Measurements from ENCODE around the gene ONECUT3.

DNA sequence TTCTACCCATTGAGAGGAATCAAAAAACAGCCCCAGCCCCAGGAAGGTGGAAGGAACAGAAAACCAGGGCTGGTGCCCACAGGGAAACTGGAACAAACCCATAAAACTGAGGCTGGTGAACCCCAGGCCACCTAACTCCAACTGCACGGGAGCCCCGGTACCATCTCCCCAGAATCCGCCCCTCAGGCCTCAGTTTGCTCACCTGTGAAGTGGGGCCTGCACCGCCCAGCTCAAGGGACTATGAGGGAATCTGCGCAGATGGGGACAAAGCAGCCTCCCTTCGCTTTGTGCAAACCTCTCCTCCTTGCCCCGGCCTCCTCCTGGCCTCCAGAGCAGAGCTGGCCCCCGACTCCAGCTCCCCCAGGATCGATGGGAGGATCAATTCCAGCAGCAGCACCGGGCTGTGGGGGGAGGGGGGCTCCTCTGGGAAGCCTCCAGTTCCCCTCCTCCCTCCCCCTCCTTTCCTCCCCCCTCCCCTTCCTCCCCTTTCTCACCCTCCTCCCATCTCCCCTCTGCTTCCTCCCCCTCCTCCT, 9.1 kb upstream of the ONECUT3 start:
- no peak for TF ChIP-seq POLR2A (IDR thresholded peaks at IDR 0.05)
- TF ChIP-seq EP300 (IDR thresholded peaks at IDR 0.05) = no peak
- TF ChIP-seq, protein P1, sequence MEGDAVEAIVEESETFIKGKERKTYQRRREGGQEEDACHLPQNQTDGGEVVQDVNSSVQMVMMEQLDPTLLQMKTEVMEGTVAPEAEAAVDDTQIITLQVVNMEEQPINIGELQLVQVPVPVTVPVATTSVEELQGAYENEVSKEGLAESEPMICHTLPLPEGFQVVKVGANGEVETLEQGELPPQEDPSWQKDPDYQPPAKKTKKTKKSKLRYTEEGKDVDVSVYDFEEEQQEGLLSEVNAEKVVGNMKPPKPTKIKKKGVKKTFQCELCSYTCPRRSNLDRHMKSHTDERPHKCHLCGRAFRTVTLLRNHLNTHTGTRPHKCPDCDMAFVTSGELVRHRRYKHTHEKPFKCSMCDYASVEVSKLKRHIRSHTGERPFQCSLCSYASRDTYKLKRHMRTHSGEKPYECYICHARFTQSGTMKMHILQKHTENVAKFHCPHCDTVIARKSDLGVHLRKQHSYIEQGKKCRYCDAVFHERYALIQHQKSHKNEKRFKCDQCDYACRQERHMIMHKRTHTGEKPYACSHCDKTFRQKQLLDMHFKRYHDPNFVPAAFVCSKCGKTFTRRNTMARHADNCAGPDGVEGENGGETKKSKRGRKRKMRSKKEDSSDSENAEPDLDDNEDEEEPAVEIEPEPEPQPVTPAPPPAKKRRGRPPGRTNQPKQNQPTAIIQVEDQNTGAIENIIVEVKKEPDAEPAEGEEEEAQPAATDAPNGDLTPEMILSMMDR (IDR thresholded peaks at IDR 0.05) = no peak
